Ovary (tissue), 3 donors: ENCODE measurements around the gene BPIFB4.

Source experiments
- EP300 ChIP-seq: sonication (generic); formaldehyde crosslinking; IDR thresholded peaks from one replicate; pipeline ENCODE4 v1.6.1; 2017; ENCODE audit warnings: antibody characterized with exemption
- POLR2A ChIP-seq: fragments of 450-650 bp; IDR thresholded peaks from one replicate; pipeline ENCODE4 v1.6.1; 2017; ENCODE audit warnings: antibody characterized with exemption, mild to moderate bottlenecking, moderate library complexity
- TF ChIP-seq, protein P1 (sequence below), 3 donors: fragments of 450-650 bp in 2 of 3; fragments of 200-600 bp in 1 of 3; IDR thresholded peaks; one replicate each; pipeline versions ENCODE4 v1.5.1 to v1.8.0; 2016 to 2022; ENCODE audit warnings: antibody characterized with exemption in 3 of 3, mild to moderate bottlenecking in 1 of 3
- donor health status: DM: no; HTN: no; CAD: no.

DNA sequence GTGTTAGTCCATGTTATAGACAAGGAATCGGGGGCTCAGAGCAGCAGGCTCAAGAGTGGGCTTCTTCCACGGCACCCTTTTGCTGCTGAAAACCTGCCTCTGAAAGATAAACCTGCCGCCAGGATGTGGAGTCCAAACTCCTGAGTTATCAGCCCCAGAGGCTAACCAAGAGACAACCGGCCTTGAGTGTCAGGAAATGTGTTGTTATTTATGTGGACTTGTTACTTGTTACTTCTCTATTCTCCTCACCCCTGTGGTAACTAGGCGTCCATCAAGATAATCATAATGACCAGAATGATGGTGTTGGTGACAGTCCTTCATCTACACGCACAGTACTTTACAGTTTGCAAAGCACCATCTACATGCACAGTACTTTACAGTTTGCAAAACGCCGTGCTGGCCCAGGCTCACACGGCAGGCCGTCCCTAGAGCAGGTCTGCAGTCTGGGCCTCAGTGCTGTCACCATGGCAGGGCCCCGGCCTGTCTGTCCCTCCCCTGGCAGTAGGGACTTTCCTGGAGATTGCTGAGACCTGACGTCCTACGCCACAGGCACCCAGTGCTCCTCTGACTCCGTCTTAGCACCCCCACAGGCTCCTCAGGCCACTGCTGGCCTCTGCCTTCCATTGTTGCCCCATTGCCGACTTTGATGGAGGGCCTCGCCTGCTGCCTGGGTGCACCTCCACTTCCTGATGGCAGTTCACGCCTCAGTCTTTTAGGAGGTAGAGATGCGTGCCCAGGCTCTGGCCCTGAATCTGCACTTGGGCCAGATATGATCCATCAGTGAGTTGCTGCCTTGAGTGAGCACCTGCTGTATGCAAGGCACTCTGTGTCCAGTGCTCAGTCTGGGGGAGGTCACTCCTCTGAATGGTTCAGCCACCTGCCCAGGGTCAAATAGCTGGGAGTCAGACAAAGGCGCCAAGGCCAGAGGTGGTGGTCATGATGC lies 9.1 kb upstream of the BPIFB4 start:
- TF ChIP-seq, protein P1, sequence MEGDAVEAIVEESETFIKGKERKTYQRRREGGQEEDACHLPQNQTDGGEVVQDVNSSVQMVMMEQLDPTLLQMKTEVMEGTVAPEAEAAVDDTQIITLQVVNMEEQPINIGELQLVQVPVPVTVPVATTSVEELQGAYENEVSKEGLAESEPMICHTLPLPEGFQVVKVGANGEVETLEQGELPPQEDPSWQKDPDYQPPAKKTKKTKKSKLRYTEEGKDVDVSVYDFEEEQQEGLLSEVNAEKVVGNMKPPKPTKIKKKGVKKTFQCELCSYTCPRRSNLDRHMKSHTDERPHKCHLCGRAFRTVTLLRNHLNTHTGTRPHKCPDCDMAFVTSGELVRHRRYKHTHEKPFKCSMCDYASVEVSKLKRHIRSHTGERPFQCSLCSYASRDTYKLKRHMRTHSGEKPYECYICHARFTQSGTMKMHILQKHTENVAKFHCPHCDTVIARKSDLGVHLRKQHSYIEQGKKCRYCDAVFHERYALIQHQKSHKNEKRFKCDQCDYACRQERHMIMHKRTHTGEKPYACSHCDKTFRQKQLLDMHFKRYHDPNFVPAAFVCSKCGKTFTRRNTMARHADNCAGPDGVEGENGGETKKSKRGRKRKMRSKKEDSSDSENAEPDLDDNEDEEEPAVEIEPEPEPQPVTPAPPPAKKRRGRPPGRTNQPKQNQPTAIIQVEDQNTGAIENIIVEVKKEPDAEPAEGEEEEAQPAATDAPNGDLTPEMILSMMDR (IDR thresholded peaks at IDR 0.05) = no peak
- TF ChIP-seq POLR2A = no peak
- TF ChIP-seq EP300 = no peak
